Activated naive CD8-positive, alpha-beta T cell (primary cell): Measurements from ENCODE around the gene ESR2.
"Not testable (repeated sequence)": the region's sequence is repeated elsewhere in the genome, so short reads cannot be mapped to it uniquely, and the experiment has no call there.

Experiments
- H3K27ac Mint-ChIP-seq: one replicate; pipeline ENCODE4 v1.8.0; 2021; ENCODE audit warnings: mixed read lengths
- H3K27me3 Mint-ChIP-seq: one replicate; pipeline ENCODE4 v1.8.0; 2021; ENCODE audit warnings: mixed read lengths
- H3K36me3 Mint-ChIP-seq: one replicate; pipeline ENCODE4 v1.8.0; 2021; ENCODE audit warnings: mixed read lengths
- H3K4me1 Mint-ChIP-seq: one replicate; pipeline ENCODE4 v1.8.0; 2021; ENCODE audit warnings: low read depth, mixed read lengths
- H3K4me3 Mint-ChIP-seq: one replicate; pipeline ENCODE4 v1.8.0; 2021; ENCODE audit warnings: mild to moderate bottlenecking, mixed read lengths
- H3K9me3 Mint-ChIP-seq: one replicate; pipeline ENCODE4 v1.8.0; 2021; ENCODE audit warnings: low read depth, mixed read lengths

The ESR2 gene

GRCh38 chr14:64059454-64060198 lies 234.5 kb downstream of the ESR2 start:
- Mint-ChIP-seq H3K9me3 (no peaks in the 10 kb centered on the region), H3K4me3 (no peak overlapping the region), H3K27ac (no peak overlapping the region), H3K36me3 (peaks cover 21% of the 10 kb centered on the region), H3K4me1 (no peaks in the 10 kb centered on the region), H3K27me3 (no peaks in the 10 kb centered on the region)

- H3K4me3 Mint-ChIP-seq: no peak overlapping the region
- no peaks in the 10 kb centered on the region for H3K4me1 Mint-ChIP-seq
- H3K27me3 Mint-ChIP-seq: no peaks in the 10 kb centered on the region
- H3K27ac Mint-ChIP-seq: no peak overlapping the region
- no peaks in the 10 kb centered on the region for H3K9me3 Mint-ChIP-seq
- H3K36me3 Mint-ChIP-seq: peaks cover 31% of the 10 kb centered on the region
Measured at GRCh38 chr14:64053694-64054669, 240.2 kb downstream of the ESR2 start.

GRCh38 chr14:64049616-64050381 lies 244.4 kb downstream of the ESR2 start:
- Mint-ChIP-seq H3K36me3 (peaks cover 24% of the 10 kb centered on the region), H3K27me3 (no peaks in the 10 kb centered on the region), H3K9me3 (no peaks in the 10 kb centered on the region), H3K4me3 (no peak overlapping the region), H3K4me1 (no peaks in the 10 kb centered on the region), H3K27ac (no peak overlapping the region)

- no peaks in the 10 kb centered on the region for H3K27me3 Mint-ChIP-seq
- peaks cover 29% of the 10 kb centered on the region for H3K36me3 Mint-ChIP-seq
- no peaks in the 10 kb centered on the region for H3K4me1 Mint-ChIP-seq
- H3K9me3 Mint-ChIP-seq: peaks cover 11% of the 10 kb centered on the region
- no peak overlapping the region for H3K4me3 Mint-ChIP-seq
- no peak overlapping the region for H3K27ac Mint-ChIP-seq
Measured at GRCh38 chr14:64045091-64045490, 249.1 kb downstream of the ESR2 start.

- not testable (repeated sequence) for H3K27me3 Mint-ChIP-seq, H3K4me3 Mint-ChIP-seq, H3K27ac Mint-ChIP-seq, H3K4me1 Mint-ChIP-seq
- Mint-ChIP-seq H3K36me3 (peaks cover 29% of the 10 kb centered on the region), H3K9me3 (peaks cover 11% of the 10 kb centered on the region)
Measured at GRCh38 chr14:64043296-64043695, 250.9 kb downstream of the ESR2 start.

- no peaks in the 10 kb centered on the region for H3K27me3 Mint-ChIP-seq
- H3K36me3 Mint-ChIP-seq: peaks cover 31% of the 10 kb centered on the region
- peaks cover 11% of the 10 kb centered on the region for H3K9me3 Mint-ChIP-seq
- no peak overlapping the region for H3K27ac Mint-ChIP-seq
- no peak overlapping the region for H3K4me3 Mint-ChIP-seq
- H3K4me1 Mint-ChIP-seq: no peaks in the 10 kb centered on the region
Measured at GRCh38 chr14:64040044-64040443, 254.1 kb downstream of the ESR2 start.

GRCh38 chr14:64038841-64039542 lies 255.2 kb downstream of the ESR2 start:
- Mint-ChIP-seq H3K36me3 (peaks cover 31% of the 10 kb centered on the region), H3K4me1 (no peaks in the 10 kb centered on the region), H3K27ac (no peak overlapping the region), H3K9me3 (peaks cover 11% of the 10 kb centered on the region), H3K27me3 (no peaks in the 10 kb centered on the region), H3K4me3 (no peak overlapping the region)

GRCh38 chr14:64037869-64038745 lies 256.1 kb downstream of the ESR2 start:
- H3K27ac Mint-ChIP-seq, H3K27me3 Mint-ChIP-seq, H3K4me3 Mint-ChIP-seq, H3K4me1 Mint-ChIP-seq: not testable (repeated sequence)
- H3K9me3 Mint-ChIP-seq: peaks cover 11% of the 10 kb centered on the region
- peaks cover 30% of the 10 kb centered on the region for H3K36me3 Mint-ChIP-seq

- H3K36me3 Mint-ChIP-seq: peaks cover 20% of the 10 kb centered on the region
- no peak overlapping the region for H3K27ac Mint-ChIP-seq
- no peaks in the 10 kb centered on the region for H3K9me3 Mint-ChIP-seq
- no peaks in the 10 kb centered on the region for H3K4me1 Mint-ChIP-seq
- H3K27me3 Mint-ChIP-seq: no peaks in the 10 kb centered on the region
- no peak overlapping the region for H3K4me3 Mint-ChIP-seq
Measured at GRCh38 chr14:64035143-64035542, 259.0 kb downstream of the ESR2 start.
